ENCODE data around the gene TSPAN18.

DNA sequence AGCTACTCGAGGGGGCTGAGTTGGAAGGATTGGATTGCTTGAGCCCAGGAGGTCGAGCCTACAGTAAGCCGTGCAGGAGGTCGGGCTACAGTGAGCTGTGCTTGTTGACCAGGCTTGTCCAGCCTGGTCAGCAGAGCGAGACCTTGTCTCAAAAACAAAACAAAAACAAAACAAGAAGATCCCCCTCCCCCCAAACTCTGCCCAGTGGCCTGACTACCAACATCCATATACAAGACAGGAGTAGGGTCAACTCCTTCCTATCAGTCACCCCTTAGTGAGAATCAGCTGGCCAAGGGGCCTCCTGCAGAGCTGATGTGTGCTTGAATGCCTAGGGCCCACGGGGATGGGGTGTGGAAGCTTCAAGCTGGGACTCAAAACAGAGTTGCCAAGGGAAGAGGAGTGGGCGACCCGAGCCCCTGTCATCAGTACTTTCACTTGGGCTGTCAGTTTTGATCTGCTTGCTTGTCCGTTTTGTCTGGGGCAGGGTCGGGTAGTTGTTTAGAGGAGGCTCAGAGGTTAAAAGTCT, 942 bp upstream of the TSPAN18 start:
- TF ChIP-seq, protein P1, sequence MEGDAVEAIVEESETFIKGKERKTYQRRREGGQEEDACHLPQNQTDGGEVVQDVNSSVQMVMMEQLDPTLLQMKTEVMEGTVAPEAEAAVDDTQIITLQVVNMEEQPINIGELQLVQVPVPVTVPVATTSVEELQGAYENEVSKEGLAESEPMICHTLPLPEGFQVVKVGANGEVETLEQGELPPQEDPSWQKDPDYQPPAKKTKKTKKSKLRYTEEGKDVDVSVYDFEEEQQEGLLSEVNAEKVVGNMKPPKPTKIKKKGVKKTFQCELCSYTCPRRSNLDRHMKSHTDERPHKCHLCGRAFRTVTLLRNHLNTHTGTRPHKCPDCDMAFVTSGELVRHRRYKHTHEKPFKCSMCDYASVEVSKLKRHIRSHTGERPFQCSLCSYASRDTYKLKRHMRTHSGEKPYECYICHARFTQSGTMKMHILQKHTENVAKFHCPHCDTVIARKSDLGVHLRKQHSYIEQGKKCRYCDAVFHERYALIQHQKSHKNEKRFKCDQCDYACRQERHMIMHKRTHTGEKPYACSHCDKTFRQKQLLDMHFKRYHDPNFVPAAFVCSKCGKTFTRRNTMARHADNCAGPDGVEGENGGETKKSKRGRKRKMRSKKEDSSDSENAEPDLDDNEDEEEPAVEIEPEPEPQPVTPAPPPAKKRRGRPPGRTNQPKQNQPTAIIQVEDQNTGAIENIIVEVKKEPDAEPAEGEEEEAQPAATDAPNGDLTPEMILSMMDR (IDR thresholded peaks at IDR 0.05), result no peak
- TF ChIP-seq POLR2A (IDR thresholded peaks at IDR 0.05), result no peak
